ENCODE data around the gene PGS1.

GRCh38 chr17:78345791-78346494, 32.5 kb upstream of the PGS1 start:
- TF ChIP-seq, protein P1, sequence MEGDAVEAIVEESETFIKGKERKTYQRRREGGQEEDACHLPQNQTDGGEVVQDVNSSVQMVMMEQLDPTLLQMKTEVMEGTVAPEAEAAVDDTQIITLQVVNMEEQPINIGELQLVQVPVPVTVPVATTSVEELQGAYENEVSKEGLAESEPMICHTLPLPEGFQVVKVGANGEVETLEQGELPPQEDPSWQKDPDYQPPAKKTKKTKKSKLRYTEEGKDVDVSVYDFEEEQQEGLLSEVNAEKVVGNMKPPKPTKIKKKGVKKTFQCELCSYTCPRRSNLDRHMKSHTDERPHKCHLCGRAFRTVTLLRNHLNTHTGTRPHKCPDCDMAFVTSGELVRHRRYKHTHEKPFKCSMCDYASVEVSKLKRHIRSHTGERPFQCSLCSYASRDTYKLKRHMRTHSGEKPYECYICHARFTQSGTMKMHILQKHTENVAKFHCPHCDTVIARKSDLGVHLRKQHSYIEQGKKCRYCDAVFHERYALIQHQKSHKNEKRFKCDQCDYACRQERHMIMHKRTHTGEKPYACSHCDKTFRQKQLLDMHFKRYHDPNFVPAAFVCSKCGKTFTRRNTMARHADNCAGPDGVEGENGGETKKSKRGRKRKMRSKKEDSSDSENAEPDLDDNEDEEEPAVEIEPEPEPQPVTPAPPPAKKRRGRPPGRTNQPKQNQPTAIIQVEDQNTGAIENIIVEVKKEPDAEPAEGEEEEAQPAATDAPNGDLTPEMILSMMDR (IDR thresholded peaks at IDR 0.05; ENCODE audit: control extremely low read depth in 1 of 3, insufficient read depth in 1 of 3, low read depth in 1 of 3, low read length in 3 of 3), result no peak
- TF ChIP-seq RFX5 (IDR thresholded peaks at IDR 0.05; ENCODE audit: borderline replicate concordance, low read depth, low read length) (no peak), NANOG (IDR thresholded peaks at IDR 0.05; ENCODE audit: insufficient read depth, low read depth, low read length, poor library complexity, severe bottlenecking) (no peak), CEBPB (IDR thresholded peaks at IDR 0.05; ENCODE audit: low read depth, low read length) (no peak), RNF2 (IDR thresholded peaks at IDR 0.05; ENCODE audit: borderline replicate concordance, low read depth, low read length, missing control alignments, poor library complexity, severe bottlenecking) (no peak), POLR2A (IDR thresholded peaks at IDR 0.05; ENCODE audit: control extremely low read depth in 1 of 2, low read depth in 2 of 2, low read length in 2 of 2) (no peak), JUND (IDR thresholded peaks at IDR 0.05; ENCODE audit: low read length) (no peak), SIX5 (IDR thresholded peaks at IDR 0.05; ENCODE audit: low read depth, low read length) (no peak), BCL11A (IDR thresholded peaks at IDR 0.05; ENCODE audit: low read depth in 2 of 2, low read length in 2 of 2) (no peak), GABPA (IDR thresholded peaks at IDR 0.05; ENCODE audit: borderline replicate concordance, insufficient read depth, low read length) (no peak), TEAD4 (IDR thresholded peaks at IDR 0.05; ENCODE audit: low read depth, low read length) (no peak), RXRA (IDR thresholded peaks at IDR 0.05; ENCODE audit: insufficient read depth, low read depth, low read length) (no peak), CHD7 (IDR thresholded peaks at IDR 0.05; ENCODE audit: insufficient replicate concordance, low read length) (no peak)
